ENCODE data around the gene PGD.

- TF ChIP-seq, protein P1, sequence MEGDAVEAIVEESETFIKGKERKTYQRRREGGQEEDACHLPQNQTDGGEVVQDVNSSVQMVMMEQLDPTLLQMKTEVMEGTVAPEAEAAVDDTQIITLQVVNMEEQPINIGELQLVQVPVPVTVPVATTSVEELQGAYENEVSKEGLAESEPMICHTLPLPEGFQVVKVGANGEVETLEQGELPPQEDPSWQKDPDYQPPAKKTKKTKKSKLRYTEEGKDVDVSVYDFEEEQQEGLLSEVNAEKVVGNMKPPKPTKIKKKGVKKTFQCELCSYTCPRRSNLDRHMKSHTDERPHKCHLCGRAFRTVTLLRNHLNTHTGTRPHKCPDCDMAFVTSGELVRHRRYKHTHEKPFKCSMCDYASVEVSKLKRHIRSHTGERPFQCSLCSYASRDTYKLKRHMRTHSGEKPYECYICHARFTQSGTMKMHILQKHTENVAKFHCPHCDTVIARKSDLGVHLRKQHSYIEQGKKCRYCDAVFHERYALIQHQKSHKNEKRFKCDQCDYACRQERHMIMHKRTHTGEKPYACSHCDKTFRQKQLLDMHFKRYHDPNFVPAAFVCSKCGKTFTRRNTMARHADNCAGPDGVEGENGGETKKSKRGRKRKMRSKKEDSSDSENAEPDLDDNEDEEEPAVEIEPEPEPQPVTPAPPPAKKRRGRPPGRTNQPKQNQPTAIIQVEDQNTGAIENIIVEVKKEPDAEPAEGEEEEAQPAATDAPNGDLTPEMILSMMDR (tag by site-specific recombination; IDR thresholded peaks at IDR 0.05) = no peak
- TF ChIP-seq ZNF138 (tag by site-specific recombination; IDR thresholded peaks at IDR 0.05; ENCODE audit: borderline replicate concordance) = no peak
Observed at GRCh38 chr1:10360045-10360444, 38.8 kb upstream of the PGD start.
